GM10847 (cell line): ENCODE results near the gene DCC.

Source experiments
- POLR2A ChIP-seq: IDR thresholded peaks from 2 replicates; pipeline ENCODE4 v1.6.1; 2011; ENCODE audit not compliant: insufficient read length; ENCODE audit errors: extremely low read depth

The DCC gene

GRCh38 chr18:52572036-52573000 is 232.3 kb downstream of the DCC start:
- no peak for TF ChIP-seq POLR2A

- TF ChIP-seq POLR2A, result no peak
Measured at GRCh38 chr18:52577795-52578194, 237.8 kb downstream of the DCC start.

- no peak for TF ChIP-seq POLR2A
Measured at GRCh38 chr18:52582061-52582460, 242.1 kb downstream of the DCC start.

- TF ChIP-seq POLR2A, result no peak
Measured at GRCh38 chr18:52582516-52582915, 242.5 kb downstream of the DCC start.

- no peak for TF ChIP-seq POLR2A
Measured at GRCh38 chr18:52588931-52589330, 248.9 kb downstream of the DCC start.

GRCh38 chr18:52596748-52597435 is 256.9 kb downstream of the DCC start:
- no peak for TF ChIP-seq POLR2A

- no peak for TF ChIP-seq POLR2A
Measured at GRCh38 chr18:52598921-52599320, 258.9 kb downstream of the DCC start.

- no peak for TF ChIP-seq POLR2A
Measured at GRCh38 chr18:52602820-52603219, 262.8 kb downstream of the DCC start.

- no peak for TF ChIP-seq POLR2A
Measured at GRCh38 chr18:52605345-52605744, 265.3 kb downstream of the DCC start.

- TF ChIP-seq POLR2A, result no peak
Measured at GRCh38 chr18:52607985-52608384, 268.0 kb downstream of the DCC start.

- no peak for TF ChIP-seq POLR2A
Measured at GRCh38 chr18:52610451-52611115, 270.6 kb downstream of the DCC start.

GRCh38 chr18:52612406-52612805 is 272.4 kb downstream of the DCC start:
- TF ChIP-seq POLR2A, result no peak

- no peak for TF ChIP-seq POLR2A
Measured at GRCh38 chr18:52615321-52615720, 275.3 kb downstream of the DCC start.

GRCh38 chr18:52615943-52616342 is 275.9 kb downstream of the DCC start:
- no peak for TF ChIP-seq POLR2A

GRCh38 chr18:52617931-52618330 is 277.9 kb downstream of the DCC start:
- no peak for TF ChIP-seq POLR2A

- no peak for TF ChIP-seq POLR2A
Measured at GRCh38 chr18:52620926-52621439, 281.0 kb downstream of the DCC start.

GRCh38 chr18:52624702-52625101 is 284.7 kb downstream of the DCC start:
- TF ChIP-seq POLR2A, result no peak
